HG02763 (cell line): ENCODE results near the gene MICOS13.
A peak's percentile ranks its signal among the peaks of the same experiment; 100 is the strongest.
"Not testable (repeated sequence)": the region's sequence is repeated elsewhere in the genome, so short reads cannot be mapped to it uniquely, and the experiment has no call there.

ENCODE experiments used
- ATAC-seq: cut with Tn5 transposase; IDR thresholded peaks from one replicate; pipeline ENCODE4 v1.9.1; 2021; ENCODE audit warnings: mild to moderate bottlenecking, moderate library complexity; ENCODE audit not compliant: unreplicated experiment

The MICOS13 gene

GRCh38 chr19:5680437-5681368 lies at the start of gene MICOS13, which contains the start of gene HSD11B1L:
Gene MICOS13, minus strand, starts transcription at chr19:5680516. Its CDS starts 30 bp downstream, at chr19:5680486.
Gene HSD11B1L, plus strand, starts transcription at chr19:5681027. Its CDS starts 3,806 bp downstream, at chr19:5684833.
- ATAC-seq: peak; percentile 88

- no peak for ATAC-seq
These were observed 47.2 kb upstream of the MICOS13 start for GRCh38 chr19:5727453-5728050.

GRCh38 chr19:5719961-5720790 lies 39.9 kb upstream of the MICOS13 start, which contains the start of the genes CATSPERD and LONP1:
Gene CATSPERD, plus strand, starts transcription at chr19:5720637. Its CDS starts 101 bp downstream, at chr19:5720738.
Gene LONP1, minus strand, starts transcription at chr19:5720146. Its CDS starts 14 bp downstream, at chr19:5720132.
- peak; percentile 85 for ATAC-seq

- no peak for ATAC-seq
These were observed 39.1 kb upstream of the MICOS13 start for GRCh38 chr19:5719274-5719960.

- no peak for ATAC-seq
These were observed 38.4 kb upstream of the MICOS13 start for GRCh38 chr19:5718579-5719273.

GRCh38 chr19:5718037-5718578 lies 37.8 kb upstream of the MICOS13 start:
- ATAC-seq: no peak

- no peak for ATAC-seq
These were observed 37.1 kb upstream of the MICOS13 start for GRCh38 chr19:5717215-5717935.

GRCh38 chr19:5714816-5715215 lies 34.5 kb upstream of the MICOS13 start:
- no peak for ATAC-seq

- no peak for ATAC-seq
These were observed 32.9 kb upstream of the MICOS13 start for GRCh38 chr19:5713228-5713627.

GRCh38 chr19:5711713-5712161 lies 31.4 kb upstream of the MICOS13 start:
- no peak for ATAC-seq

GRCh38 chr19:5711025-5711424 lies 30.7 kb upstream of the MICOS13 start:
- ATAC-seq: no peak

GRCh38 chr19:5707576-5708575 lies 27.6 kb upstream of the MICOS13 start:
- no peak for ATAC-seq

- no peak for ATAC-seq
These were observed 26.7 kb upstream of the MICOS13 start for GRCh38 chr19:5706876-5707573.

- no peak for ATAC-seq
These were observed 25.2 kb upstream of the MICOS13 start for GRCh38 chr19:5705552-5705951.

GRCh38 chr19:5703819-5704818 lies 23.8 kb upstream of the MICOS13 start:
- ATAC-seq: no peak

- not testable (repeated sequence) for ATAC-seq
These were observed 21.7 kb upstream of the MICOS13 start for GRCh38 chr19:5702053-5702410.
